GM19328 (cell line): ENCODE data around the gene IPPK.
"Not testable (repeated sequence)": the region's sequence is repeated elsewhere in the genome, so short reads cannot be mapped to it uniquely, and the experiment has no call there.

Experiments used
- ATAC-seq: cut with Tn5 transposase; IDR thresholded peaks from one replicate; pipeline ENCODE4 v1.9.1; 2021; ENCODE audit warnings: mild to moderate bottlenecking, moderate library complexity; ENCODE audit not compliant: unreplicated experiment

IPPK gene

GRCh38 chr9:92600462-92601261 lies 69.3 kb downstream of the IPPK start:
- ATAC-seq: no peak

- ATAC-seq: no peak
Observed at GRCh38 chr9:92599938-92600461, 69.9 kb downstream of the IPPK start.

GRCh38 chr9:92598382-92598781 lies 71.5 kb downstream of the IPPK start:
- no peak for ATAC-seq

GRCh38 chr9:92595930-92596329 lies 74.0 kb downstream of the IPPK start:
- ATAC-seq: no peak

GRCh38 chr9:92595075-92595474 lies 74.9 kb downstream of the IPPK start:
- not testable (repeated sequence) for ATAC-seq

- ATAC-seq: no peak
Observed at GRCh38 chr9:92592946-92593861, 76.7 kb downstream of the IPPK start.

GRCh38 chr9:92592537-92592936 lies 77.4 kb downstream of the IPPK start:
- no peak for ATAC-seq

- ATAC-seq: no peak
Observed at GRCh38 chr9:92590377-92590776, 79.6 kb downstream of the IPPK start.

- ATAC-seq: no peak
Observed at GRCh38 chr9:92589923-92590322, 80.0 kb downstream of the IPPK start.

- no peak for ATAC-seq
Observed at GRCh38 chr9:92576175-92576574, 93.8 kb downstream of the IPPK start.

- ATAC-seq: not testable (repeated sequence)
Observed at GRCh38 chr9:92573612-92574011, 96.3 kb downstream of the IPPK start.

- not testable (repeated sequence) for ATAC-seq
Observed at GRCh38 chr9:92571871-92572270, 98.1 kb downstream of the IPPK start.

GRCh38 chr9:92564982-92565381 lies 104.9 kb downstream of the IPPK start:
- ATAC-seq: no peak

- no peak for ATAC-seq
Observed at GRCh38 chr9:92564504-92564903, 105.4 kb downstream of the IPPK start.
